ENCODE results near the gene NEO1. TPM values are rescaled to one million over a fixed set of nuclear protein-coding genes. Genes with fewer than 3 reads are reported as not detected.

NEO1 gene
- total RNA-seq, 1 donor from 2014 or later, result 30.3 TPM

GRCh38 chr15:73346735-73347312 lies 294.6 kb downstream of the NEO1 start:
- H2AFZ ChIP-seq (ENCODE audit: low read depth, low read length), result no peak overlapping the region
- no peaks in the 10 kb centered on the region for H4K20me1 ChIP-seq (ENCODE audit: insufficient read depth, low read length)
- H3K4me1 ChIP-seq (ENCODE audit: insufficient read depth, low read length), result no peaks in the 10 kb centered on the region
- no peaks in the 10 kb centered on the region for H3K79me2 ChIP-seq (ENCODE audit: insufficient read depth, low read length)
- no peak overlapping the region for H3K9ac ChIP-seq (ENCODE audit: low read length)
- Mint-ChIP-seq H3K27me3 (ENCODE audit: low read depth, unreplicated experiment) (peaks cover 9% of the 10 kb centered on the region), H3K27ac (ENCODE audit: unreplicated experiment) (no peak overlapping the region), H3K4me3 (ENCODE audit: unreplicated experiment) (no peak overlapping the region), H3K4me1 (ENCODE audit: low read depth, unreplicated experiment) (peaks cover 27% of the 10 kb centered on the region), H3K9me3 (ENCODE audit: unreplicated experiment) (peaks cover 11% of the 10 kb centered on the region), H3K36me3 (ENCODE audit: low read depth, unreplicated experiment) (peaks cover 3% of the 10 kb centered on the region)
- no peaks in the 10 kb centered on the region for H3K36me3 ChIP-seq (ENCODE audit: insufficient read depth, low read length)
- H3K27ac ChIP-seq (ENCODE audit: low read depth, low read length), result no peak overlapping the region
- no peak overlapping the region for H3K4me3 ChIP-seq (ENCODE audit: insufficient read depth, low read depth, low read length)
- TF ChIP-seq CTCF (IDR thresholded peaks at IDR 0.05; ENCODE audit: insufficient read depth, low read depth, low read length), result no peak
- no peak for TF ChIP-seq EZH2 (IDR thresholded peaks at IDR 0.05; ENCODE audit: insufficient read depth, low read length)
- no peaks in the 10 kb centered on the region for H3K9me3 ChIP-seq (ENCODE audit: insufficient read depth, low read depth, low read length)
- FAIRE-seq (no peak), DNase-seq (ENCODE audit: low read depth) (peak; percentile 22)
- peaks cover 5% of the 10 kb centered on the region for H3K27me3 ChIP-seq (ENCODE audit: insufficient read depth, low read length)
- no peak overlapping the region for H3K4me2 ChIP-seq (ENCODE audit: low read length)

- Mint-ChIP-seq H3K4me3 (ENCODE audit: unreplicated experiment) (no peak overlapping the region), H3K27me3 (ENCODE audit: low read depth, unreplicated experiment) (peaks cover 11% of the 10 kb centered on the region), H3K27ac (ENCODE audit: unreplicated experiment) (no peak overlapping the region), H3K9me3 (ENCODE audit: unreplicated experiment) (peaks cover 2% of the 10 kb centered on the region), H3K4me1 (ENCODE audit: low read depth, unreplicated experiment) (peaks cover 15% of the 10 kb centered on the region), H3K36me3 (ENCODE audit: low read depth, unreplicated experiment) (no peaks in the 10 kb centered on the region)
- Histone ChIP-seq H3K4me2 (ENCODE audit: low read length) (no peak overlapping the region), H3K9ac (ENCODE audit: low read length) (no peak overlapping the region), H3K79me2 (ENCODE audit: insufficient read depth, low read length) (no peaks in the 10 kb centered on the region), H4K20me1 (ENCODE audit: insufficient read depth, low read length) (no peaks in the 10 kb centered on the region), H3K4me3 (ENCODE audit: insufficient read depth, low read depth, low read length) (no peak overlapping the region), H3K4me1 (ENCODE audit: insufficient read depth, low read length) (no peaks in the 10 kb centered on the region), H3K9me3 (ENCODE audit: insufficient read depth, low read depth, low read length) (no peaks in the 10 kb centered on the region), H3K36me3 (ENCODE audit: insufficient read depth, low read length) (no peaks in the 10 kb centered on the region), H3K27me3 (ENCODE audit: insufficient read depth, low read length) (peaks cover 5% of the 10 kb centered on the region), H2AFZ (ENCODE audit: low read depth, low read length) (no peak overlapping the region), H3K27ac (ENCODE audit: low read depth, low read length) (no peak overlapping the region)
- DNase-seq (ENCODE audit: low read depth) (no peak), FAIRE-seq (no peak)
- no peak for TF ChIP-seq EZH2 (IDR thresholded peaks at IDR 0.05; ENCODE audit: insufficient read depth, low read length)
- TF ChIP-seq CTCF (IDR thresholded peaks at IDR 0.05; ENCODE audit: insufficient read depth, low read depth, low read length), result no peak
These were observed 296.9 kb downstream of the NEO1 start for GRCh38 chr15:73349191-73349590.

GRCh38 chr15:73352082-73352481 lies 299.8 kb downstream of the NEO1 start:
- H3K4me2 ChIP-seq (ENCODE audit: low read length), result no peak overlapping the region
- Mint-ChIP-seq H3K27ac (ENCODE audit: unreplicated experiment) (no peak overlapping the region), H3K9me3 (ENCODE audit: unreplicated experiment) (peaks cover 2% of the 10 kb centered on the region), H3K36me3 (ENCODE audit: low read depth, unreplicated experiment) (no peaks in the 10 kb centered on the region), H3K27me3 (ENCODE audit: low read depth, unreplicated experiment) (peaks cover 26% of the 10 kb centered on the region), H3K4me3 (ENCODE audit: unreplicated experiment) (no peak overlapping the region), H3K4me1 (ENCODE audit: low read depth, unreplicated experiment) (no peaks in the 10 kb centered on the region)
- peaks cover 13% of the 10 kb centered on the region for H3K27me3 ChIP-seq (ENCODE audit: insufficient read depth, low read length)
- H3K36me3 ChIP-seq (ENCODE audit: insufficient read depth, low read length), result no peaks in the 10 kb centered on the region
- no peaks in the 10 kb centered on the region for H4K20me1 ChIP-seq (ENCODE audit: insufficient read depth, low read length)
- H3K79me2 ChIP-seq (ENCODE audit: insufficient read depth, low read length), result no peaks in the 10 kb centered on the region
- no peaks in the 10 kb centered on the region for H3K9me3 ChIP-seq (ENCODE audit: insufficient read depth, low read depth, low read length)
- no peak for TF ChIP-seq EZH2 (IDR thresholded peaks at IDR 0.05; ENCODE audit: insufficient read depth, low read length)
- TF ChIP-seq CTCF (IDR thresholded peaks at IDR 0.05; ENCODE audit: insufficient read depth, low read depth, low read length), result no peak
- H3K27ac ChIP-seq (ENCODE audit: low read depth, low read length), result no peak overlapping the region
- no peaks in the 10 kb centered on the region for H3K4me1 ChIP-seq (ENCODE audit: insufficient read depth, low read length)
- H2AFZ ChIP-seq (ENCODE audit: low read depth, low read length), result no peak overlapping the region
- FAIRE-seq (no peak), DNase-seq (ENCODE audit: low read depth) (peak; percentile 14)
- no peak overlapping the region for H3K9ac ChIP-seq (ENCODE audit: low read length)
- no peak overlapping the region for H3K4me3 ChIP-seq (ENCODE audit: insufficient read depth, low read depth, low read length)
